Measurements from ENCODE around the gene TMEM272. TPM values are rescaled to one million over a fixed set of nuclear protein-coding genes. Genes with fewer than 3 reads are reported as not detected.

Gene TMEM272
- total RNA-seq, 1 experiment from 2014 or later, result 0.14 TPM

- no peak overlapping the region for H3K27ac Mint-ChIP-seq (ENCODE audit: unreplicated experiment)
- H3K27me3 Mint-ChIP-seq (ENCODE audit: insufficient read depth, unreplicated experiment), result peaks cover 24% of the 10 kb centered on the region
- no peak for TF ChIP-seq CTCF (IDR thresholded peaks at IDR 0.05; ENCODE audit: insufficient read depth in 1 of 2, low read depth in 1 of 2, low read length in 1 of 2, severe bottlenecking in 1 of 2, unreplicated experiment in 1 of 2)
- CTCF ChIA-PET, result no interaction called here
- no peaks in the 10 kb centered on the region for H3K9me3 ChIP-seq
- no peaks in the 10 kb centered on the region; the same call in 1 of the 2 replicates for H3K27me3 ChIP-seq (replicated peaks; ENCODE audit: control insufficient read depth, insufficient read depth, low read length)
- no peak for DNase-seq
- BruUV-seq (replicated peaks), result no TSS peak
- H3K36me3 ChIP-seq (ENCODE audit: control insufficient read depth, insufficient read depth, low read length), result no peaks in the 10 kb centered on the region
- no peak overlapping the region for H3K4me3 ChIP-seq (ENCODE audit: low read depth, low read length)
- POLR2A ChIA-PET, result interaction anchor here (1.0 kb wide), 1 partner anchor 12 kb away, joined by 3 read pairs; no protein-coding TSS in a partner anchor
- H3K9me3 Mint-ChIP-seq (ENCODE audit: unreplicated experiment), result no peaks in the 10 kb centered on the region
- no peaks in the 10 kb centered on the region for H3K36me3 Mint-ChIP-seq (ENCODE audit: insufficient read depth, unreplicated experiment)
- no peaks in the 10 kb centered on the region for H3K4me1 ChIP-seq
- no peak overlapping the region for H3K4me3 Mint-ChIP-seq (ENCODE audit: unreplicated experiment)
- intact Hi-C loops (cut with micrococcal nuclease; ENCODE audit: unreplicated experiment), result loop anchor here (5.0 kb wide), 1 partner anchor 113 kb away; no protein-coding TSS in a partner anchor
- peaks cover 14% of the 10 kb centered on the region for H3K4me1 Mint-ChIP-seq (ENCODE audit: low read depth, unreplicated experiment)
These were observed 26.0 kb downstream of the TMEM272 start for GRCh38 chr13:51818781-51819511.

GRCh38 chr13:51818276-51818675, 26.7 kb downstream of the TMEM272 start:
- no peak for DNase-seq
- Mint-ChIP-seq H3K27ac (ENCODE audit: unreplicated experiment) (no peak overlapping the region), H3K4me3 (ENCODE audit: unreplicated experiment) (no peak overlapping the region), H3K36me3 (ENCODE audit: insufficient read depth, unreplicated experiment) (no peaks in the 10 kb centered on the region), H3K4me1 (ENCODE audit: low read depth, unreplicated experiment) (peaks cover 14% of the 10 kb centered on the region), H3K27me3 (ENCODE audit: insufficient read depth, unreplicated experiment) (peaks cover 24% of the 10 kb centered on the region), H3K9me3 (ENCODE audit: unreplicated experiment) (no peaks in the 10 kb centered on the region)
- Histone ChIP-seq H3K27me3 (replicated peaks; ENCODE audit: control insufficient read depth, insufficient read depth, low read length) (no peaks in the 10 kb centered on the region; the same call in 1 of the 2 replicates), H3K4me1 (no peaks in the 10 kb centered on the region), H3K36me3 (ENCODE audit: control insufficient read depth, insufficient read depth, low read length) (no peaks in the 10 kb centered on the region), H3K4me3 (ENCODE audit: low read depth, low read length) (no peak overlapping the region), H3K9me3 (no peaks in the 10 kb centered on the region)
- CTCF ChIA-PET, result no interaction called here
- no peak for TF ChIP-seq CTCF (IDR thresholded peaks at IDR 0.05; ENCODE audit: insufficient read depth in 1 of 2, low read depth in 1 of 2, low read length in 1 of 2, severe bottlenecking in 1 of 2, unreplicated experiment in 1 of 2)
- POLR2A ChIA-PET, result no interaction called here
- BruUV-seq (replicated peaks), result no TSS peak
- intact Hi-C loops (cut with micrococcal nuclease; ENCODE audit: unreplicated experiment), result loop anchor here (5.0 kb wide), 1 partner anchor 114 kb away; no protein-coding TSS in a partner anchor

DNA sequence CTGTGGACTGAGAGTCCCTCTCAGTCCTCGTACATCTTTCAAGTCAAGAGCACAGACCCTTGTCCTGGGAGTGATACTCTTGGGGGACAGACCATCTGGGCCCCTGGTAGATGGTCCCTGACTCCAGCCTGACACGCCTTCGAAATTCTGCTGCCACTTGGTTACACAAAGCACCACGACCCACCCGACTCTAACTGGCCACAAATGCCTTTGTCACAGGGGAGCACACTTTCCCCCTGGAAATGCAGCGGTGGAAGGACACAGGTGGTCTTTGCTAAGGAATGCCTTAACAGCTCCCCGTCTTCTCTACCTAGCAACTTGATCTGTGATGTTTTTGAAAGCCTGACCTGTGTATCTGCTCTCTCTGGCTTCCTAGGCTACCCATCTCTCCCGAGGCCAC, 27.3 kb downstream of the TMEM272 start:
- POLR2A ChIA-PET, result no interaction called here
- Histone ChIP-seq H3K27me3 (replicated peaks; ENCODE audit: control insufficient read depth, insufficient read depth, low read length) (no peaks in the 10 kb centered on the region; the same call in 1 of the 2 replicates), H3K4me3 (ENCODE audit: low read depth, low read length) (no peak overlapping the region), H3K4me1 (no peaks in the 10 kb centered on the region), H3K9me3 (no peaks in the 10 kb centered on the region), H3K36me3 (ENCODE audit: control insufficient read depth, insufficient read depth, low read length) (no peaks in the 10 kb centered on the region)
- H3K4me3 Mint-ChIP-seq (ENCODE audit: unreplicated experiment), result no peak overlapping the region
- H3K27me3 Mint-ChIP-seq (ENCODE audit: insufficient read depth, unreplicated experiment), result peaks cover 24% of the 10 kb centered on the region
- H3K36me3 Mint-ChIP-seq (ENCODE audit: insufficient read depth, unreplicated experiment), result no peaks in the 10 kb centered on the region
- no peak overlapping the region for H3K27ac Mint-ChIP-seq (ENCODE audit: unreplicated experiment)
- CTCF ChIA-PET, result no interaction called here
- BruUV-seq (replicated peaks), result no TSS peak
- TF ChIP-seq CTCF (IDR thresholded peaks at IDR 0.05; ENCODE audit: insufficient read depth in 1 of 2, low read depth in 1 of 2, low read length in 1 of 2, severe bottlenecking in 1 of 2, unreplicated experiment in 1 of 2), result no peak
- DNase-seq, result no peak
- intact Hi-C loops (cut with micrococcal nuclease; ENCODE audit: unreplicated experiment), result loop anchor here (5.0 kb wide), 1 partner anchor 115 kb away; no protein-coding TSS in a partner anchor
- H3K9me3 Mint-ChIP-seq (ENCODE audit: unreplicated experiment), result no peaks in the 10 kb centered on the region
- peaks cover 14% of the 10 kb centered on the region for H3K4me1 Mint-ChIP-seq (ENCODE audit: low read depth, unreplicated experiment)
